Thyroid gland (tissue), 4 donors: ENCODE results near the gene GCNA.

Experiments used
- POLR2A ChIP-seq, 2 donors: fragments of 450-650 bp; IDR thresholded peaks; one replicate each; pipeline ENCODE4 v1.6.1; 2017; ENCODE audit warnings: antibody characterized with exemption in 2 of 2, mild to moderate bottlenecking in 2 of 2, moderate library complexity in 1 of 2
- TF ChIP-seq, protein P1 (sequence below), 6 experiments: fragments of 200-600 bp in 3 of 6; fragments of 450-650 bp in 3 of 6; sonication (generic) in 3 of 6; IDR thresholded peaks; one replicate each; pipeline ENCODE4 v1.5.1; 2016 to 2019; ENCODE audit warnings: antibody characterized with exemption in 6 of 6, mild to moderate bottlenecking in 2 of 6, inconsistent platforms in 1 of 6, moderate library complexity in 1 of 6

DNA sequence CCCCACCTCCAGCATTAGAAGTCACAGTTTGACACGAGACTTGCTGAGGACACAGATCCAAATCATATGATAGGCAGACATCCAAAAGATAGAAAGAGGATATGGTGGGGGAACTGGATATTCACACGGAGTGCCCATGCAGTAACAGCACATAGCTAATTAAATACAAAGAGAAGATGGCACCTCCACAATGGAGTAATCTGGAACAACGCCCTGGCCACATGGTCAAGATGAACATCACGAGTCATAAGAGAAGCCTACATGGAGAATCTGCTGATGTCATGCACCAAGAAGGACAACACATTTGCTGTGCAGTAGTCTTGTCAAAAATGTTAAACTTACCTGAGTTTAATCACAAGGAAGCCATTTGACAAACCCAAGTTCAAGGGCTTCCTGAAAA is 79.0 kb downstream of the GCNA start:
- TF ChIP-seq POLR2A (IDR thresholded peaks at IDR 0.05): no peak
- TF ChIP-seq, protein P1, sequence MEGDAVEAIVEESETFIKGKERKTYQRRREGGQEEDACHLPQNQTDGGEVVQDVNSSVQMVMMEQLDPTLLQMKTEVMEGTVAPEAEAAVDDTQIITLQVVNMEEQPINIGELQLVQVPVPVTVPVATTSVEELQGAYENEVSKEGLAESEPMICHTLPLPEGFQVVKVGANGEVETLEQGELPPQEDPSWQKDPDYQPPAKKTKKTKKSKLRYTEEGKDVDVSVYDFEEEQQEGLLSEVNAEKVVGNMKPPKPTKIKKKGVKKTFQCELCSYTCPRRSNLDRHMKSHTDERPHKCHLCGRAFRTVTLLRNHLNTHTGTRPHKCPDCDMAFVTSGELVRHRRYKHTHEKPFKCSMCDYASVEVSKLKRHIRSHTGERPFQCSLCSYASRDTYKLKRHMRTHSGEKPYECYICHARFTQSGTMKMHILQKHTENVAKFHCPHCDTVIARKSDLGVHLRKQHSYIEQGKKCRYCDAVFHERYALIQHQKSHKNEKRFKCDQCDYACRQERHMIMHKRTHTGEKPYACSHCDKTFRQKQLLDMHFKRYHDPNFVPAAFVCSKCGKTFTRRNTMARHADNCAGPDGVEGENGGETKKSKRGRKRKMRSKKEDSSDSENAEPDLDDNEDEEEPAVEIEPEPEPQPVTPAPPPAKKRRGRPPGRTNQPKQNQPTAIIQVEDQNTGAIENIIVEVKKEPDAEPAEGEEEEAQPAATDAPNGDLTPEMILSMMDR (IDR thresholded peaks at IDR 0.05): no peak
